ENCODE data around the gene SELENON.

DNA sequence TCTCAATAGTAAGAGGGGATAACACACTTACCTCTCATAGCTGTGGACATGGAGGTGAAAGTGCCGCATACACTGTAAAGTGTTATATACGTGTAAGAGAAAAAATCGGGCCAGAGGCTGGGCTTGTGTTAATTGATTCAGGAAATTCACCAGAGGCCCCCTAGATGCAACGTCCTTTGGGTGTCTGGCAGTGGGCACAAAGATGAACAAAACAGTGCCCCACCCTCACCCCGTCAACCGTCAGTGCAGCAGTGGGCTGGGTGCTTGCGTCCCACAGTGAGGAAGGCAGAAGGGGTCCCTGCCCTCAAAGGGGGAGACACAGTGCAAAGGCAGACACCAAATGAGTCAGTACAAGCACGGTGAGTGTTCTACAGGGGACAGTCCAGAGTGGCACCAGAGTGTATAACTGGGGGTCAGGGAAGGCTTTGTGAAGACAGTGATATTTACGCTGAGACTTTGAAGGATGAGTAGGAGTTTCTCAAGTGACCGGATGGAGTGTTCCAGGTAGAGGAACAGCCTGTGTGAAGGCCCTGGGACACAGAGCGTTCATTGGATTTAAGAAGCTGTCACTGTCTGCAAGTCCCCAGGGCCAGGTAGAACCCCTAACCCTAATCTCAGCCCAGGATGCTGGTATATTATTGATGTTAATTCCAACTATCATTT lies 13.2 kb downstream of the SELENON start:
- TF ChIP-seq, protein P1, sequence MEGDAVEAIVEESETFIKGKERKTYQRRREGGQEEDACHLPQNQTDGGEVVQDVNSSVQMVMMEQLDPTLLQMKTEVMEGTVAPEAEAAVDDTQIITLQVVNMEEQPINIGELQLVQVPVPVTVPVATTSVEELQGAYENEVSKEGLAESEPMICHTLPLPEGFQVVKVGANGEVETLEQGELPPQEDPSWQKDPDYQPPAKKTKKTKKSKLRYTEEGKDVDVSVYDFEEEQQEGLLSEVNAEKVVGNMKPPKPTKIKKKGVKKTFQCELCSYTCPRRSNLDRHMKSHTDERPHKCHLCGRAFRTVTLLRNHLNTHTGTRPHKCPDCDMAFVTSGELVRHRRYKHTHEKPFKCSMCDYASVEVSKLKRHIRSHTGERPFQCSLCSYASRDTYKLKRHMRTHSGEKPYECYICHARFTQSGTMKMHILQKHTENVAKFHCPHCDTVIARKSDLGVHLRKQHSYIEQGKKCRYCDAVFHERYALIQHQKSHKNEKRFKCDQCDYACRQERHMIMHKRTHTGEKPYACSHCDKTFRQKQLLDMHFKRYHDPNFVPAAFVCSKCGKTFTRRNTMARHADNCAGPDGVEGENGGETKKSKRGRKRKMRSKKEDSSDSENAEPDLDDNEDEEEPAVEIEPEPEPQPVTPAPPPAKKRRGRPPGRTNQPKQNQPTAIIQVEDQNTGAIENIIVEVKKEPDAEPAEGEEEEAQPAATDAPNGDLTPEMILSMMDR (conservative IDR thresholded peaks at IDR 0.05; ENCODE audit: low read length): no peak
- no peak for TF ChIP-seq EZH2phosphoT487 (IDR thresholded peaks at IDR 0.05; ENCODE audit: borderline replicate concordance, low read depth, low read length)
